ENCODE data around the gene KRTAP1-1.

GRCh38 chr17:41067281-41067680, 26.0 kb upstream of the KRTAP1-1 start:
- TF ChIP-seq POLR2A (IDR thresholded peaks at IDR 0.05; ENCODE audit: borderline replicate concordance, extremely low read depth, insufficient read depth, insufficient read length): no peak
- TF ChIP-seq EGR1 (IDR thresholded peaks at IDR 0.05; ENCODE audit: low read depth): no peak
- no peak for TF ChIP-seq MAX (IDR thresholded peaks at IDR 0.05)

Measured in HCT116 (cell line).